H1 (cell line): ENCODE data around the gene LAMB3. TPM values are rescaled to one million over a fixed set of nuclear protein-coding genes. Genes with fewer than 3 reads are reported as not detected.

Experiments
- CTCF ChIA-PET: fragments of 300-600 bp; sonication (Branson Sonifier 250); formaldehyde crosslinking; loops from one replicate; lab custom pipeline; 2021; ENCODE audit not compliant: partially characterized antibody; lab: Charles Lee
- POLR2A ChIA-PET: fragments of 300-600 bp; sonication (Branson Sonifier 250); formaldehyde crosslinking; loops from one replicate; lab custom pipeline; 2021; ENCODE audit warnings: inconsistent platforms; ENCODE audit not compliant: partially characterized antibody; lab: Charles Lee
- DNase-seq, 2 experiments: peaks; one replicate each; pipeline versions ENCODE4 v3.0.0 to v3.0.0-alpha.2; 2010 to 2022; ENCODE audit warnings: low spot score in 2 of 2, low read depth in 1 of 2, mixed read lengths in 1 of 2
- FAIRE-seq: peaks from 2 replicates; lab custom pipeline; 2011; peaks lifted over from hg19 to GRCh38; lab: Jason Lieb, UNC
- H2AFZ ChIP-seq: 2 replicates; pipeline ENCODE4 v1.8.1; 2012; ENCODE audit warnings: low read length, inconsistent platforms
- H2AK5ac ChIP-seq: 2 replicates; pipeline ENCODE4 v1.6.1; 2013; ENCODE audit warnings: low read depth, low read length
- H2BK120ac ChIP-seq: replicated peaks from 2 replicates; pipeline ENCODE3; 2013; ENCODE audit warnings: low read depth, low read length, inconsistent platforms
- H2BK12ac ChIP-seq: 2 replicates; pipeline ENCODE4 v1.6.1; 2013; ENCODE audit warnings: low read depth, low read length
- H2BK15ac ChIP-seq: 2 replicates; pipeline ENCODE4 v1.6.1; 2013; ENCODE audit warnings: low read length
- H2BK20ac ChIP-seq: 2 replicates; pipeline ENCODE4 v1.6.1; 2013; ENCODE audit warnings: low read length
- H2BK5ac ChIP-seq: 2 replicates; pipeline ENCODE4 v1.6.1; 2013; ENCODE audit warnings: low read depth, low read length
- H3K14ac ChIP-seq: 2 replicates; pipeline ENCODE4 v1.6.1; 2013; ENCODE audit warnings: inconsistent platforms; ENCODE audit not compliant: insufficient read length
- H3K18ac ChIP-seq: 2 replicates; pipeline ENCODE4 v1.6.1; 2013; ENCODE audit warnings: low read length; ENCODE audit errors: extremely low read depth
- H3K23ac ChIP-seq: 2 replicates; pipeline ENCODE4 v1.6.1; 2013; ENCODE audit warnings: inconsistent platforms; ENCODE audit not compliant: insufficient read length
- H3K23me2 ChIP-seq: 2 replicates; pipeline ENCODE4 v1.6.1; 2013; ENCODE audit warnings: low read depth, low read length
- H3K27ac ChIP-seq: 2 replicates; pipeline ENCODE4 v1.6.1; 2011; ENCODE audit warnings: low read depth, low read length, inconsistent platforms
- H3K27me3 ChIP-seq, 4 experiments: replicated peaks in 1 of 4; 1 replicate in 1 of 4; 2 replicates in 3 of 4; pipeline versions ENCODE4 v1.6.1 to v1.8.1; 2011 to 2013; ENCODE audit warnings: low read length in 3 of 4, mild to moderate bottlenecking in 3 of 4, inconsistent platforms in 2 of 4, mixed read lengths in 2 of 4, moderate library complexity in 1 of 4; ENCODE audit not compliant: control insufficient read depth in 3 of 4, insufficient read depth in 3 of 4; ENCODE audit errors: extremely low read depth in 1 of 4
- H3K36me3 ChIP-seq, 4 experiments: 2 replicates each; pipeline versions ENCODE4 v1.6.1 to v1.8.1; 2011 to 2013; ENCODE audit warnings: mild to moderate bottlenecking in 4 of 4, low read length in 3 of 4, moderate library complexity in 2 of 4, control low read depth in 1 of 4, inconsistent platforms in 1 of 4; ENCODE audit not compliant: insufficient read depth in 4 of 4, control insufficient read depth in 2 of 4
- H3K4ac ChIP-seq: replicated peaks from 2 replicates; pipeline ENCODE3; 2013; ENCODE audit warnings: low read length, low read depth, mixed read lengths, inconsistent platforms; ENCODE audit not compliant: insufficient read length
- H3K4me1 ChIP-seq, 4 experiments: replicated peaks in 1 of 4; 1 replicate in 1 of 4; 2 replicates in 3 of 4; pipeline versions ENCODE4 v1.6.1 to v1.8.1; 2011 to 2013; ENCODE audit warnings: low read length in 3 of 4, inconsistent platforms in 2 of 4, mixed read lengths in 1 of 4; ENCODE audit not compliant: insufficient read depth in 4 of 4, control insufficient read depth in 3 of 4
- H3K4me2 ChIP-seq, 2 experiments: 2 replicates each; pipeline versions ENCODE4 v1.6.1 to v1.8.1; 2011 to 2013; ENCODE audit warnings: low read depth in 2 of 2, low read length in 2 of 2, control low read depth in 1 of 2, inconsistent platforms in 1 of 2, mild to moderate bottlenecking in 1 of 2; ENCODE audit not compliant: insufficient read depth in 1 of 2
- H3K4me3 ChIP-seq, 4 experiments: fragments of 200-600, 300-600 bp in 1 of 4; sonication (generic), shearing (Covaris generic), sonication (Bioruptor Twin) in 1 of 4; 2 replicates each; pipeline versions ENCODE4 v1.5.1 to v1.8.1; 2011 to 2016; ENCODE audit warnings: low read length in 4 of 4, low read depth in 3 of 4, control low read depth in 2 of 4, inconsistent platforms in 2 of 4, mild to moderate bottlenecking in 2 of 4, mixed read lengths in 1 of 4, moderate library complexity in 1 of 4; ENCODE audit not compliant: insufficient read depth in 2 of 4; ENCODE audit errors: extremely low read depth in 1 of 4
- H3K56ac ChIP-seq: replicated peaks from 2 replicates; pipeline ENCODE3; 2013; ENCODE audit warnings: low read depth, mild to moderate bottlenecking, mixed read lengths, low read length, inconsistent platforms; ENCODE audit not compliant: insufficient read length
- H3K79me1 ChIP-seq: 2 replicates; pipeline ENCODE4 v1.6.1; 2013; ENCODE audit warnings: low read depth, low read length, control low read depth
- H3K79me2 ChIP-seq, 2 experiments: 2 replicates each; pipeline versions ENCODE4 v1.6.1 to v1.8.1; 2012 to 2013; ENCODE audit warnings: low read length in 2 of 2, mild to moderate bottlenecking in 2 of 2, inconsistent platforms in 1 of 2; ENCODE audit not compliant: insufficient read depth in 2 of 2, control insufficient read depth in 1 of 2
- H3K9ac ChIP-seq, 4 experiments: replicated peaks in 1 of 4; 1 replicate in 1 of 4; 2 replicates in 3 of 4; pipeline versions ENCODE4 v1.6.1 to v1.8.1; 2011 to 2013; ENCODE audit warnings: low read depth in 3 of 4, low read length in 3 of 4, control low read depth in 2 of 4, mild to moderate bottlenecking in 2 of 4, moderate library complexity in 2 of 4, inconsistent platforms in 1 of 4; ENCODE audit errors: extremely low read depth in 1 of 4
- H3K9me3 ChIP-seq, 2 experiments: 2 replicates each; pipeline versions ENCODE4 v1.6.1 to v1.8.1; 2012 to 2013; ENCODE audit warnings: mild to moderate bottlenecking in 2 of 2, moderate library complexity in 2 of 2, control low read depth in 1 of 2, inconsistent platforms in 1 of 2, low read depth in 1 of 2, low read length in 1 of 2, mixed read lengths in 1 of 2; ENCODE audit not compliant: insufficient read depth in 2 of 2
- H4K20me1 ChIP-seq, 2 experiments: replicated peaks in 1 of 2; 2 replicates each; pipeline versions ENCODE3 to v1.8.1; 2011 to 2013; ENCODE audit warnings: inconsistent platforms in 2 of 2, low read length in 2 of 2, mild to moderate bottlenecking in 1 of 2; ENCODE audit not compliant: insufficient read depth in 2 of 2, control insufficient read depth in 1 of 2
- H4K5ac ChIP-seq: 2 replicates; pipeline ENCODE4 v1.6.1; 2013; ENCODE audit warnings: low read length, low read depth, mixed read lengths, inconsistent platforms; ENCODE audit not compliant: insufficient read length
- H4K8ac ChIP-seq: 2 replicates; pipeline ENCODE4 v1.8.0; 2013; ENCODE audit warnings: mild to moderate bottlenecking, moderate library complexity, low read length, inconsistent platforms; ENCODE audit not compliant: insufficient read depth; ENCODE audit errors: extremely low read depth
- H4K91ac ChIP-seq: replicated peaks from 2 replicates; pipeline ENCODE3; 2013; ENCODE audit warnings: low read length, mixed read lengths, inconsistent platforms; ENCODE audit not compliant: insufficient read length
- BACH1 ChIP-seq: IDR thresholded peaks from 2 replicates; pipeline ENCODE4 v1.6.1; 2012; ENCODE audit warnings: low read length, improper control_type of control experiment
- CBX5 ChIP-seq: fragments of 300-800, 300-1000 bp; sonication (generic); IDR thresholded peaks from 2 replicates; pipeline ENCODE4 v1.7.1; 2016; ENCODE audit warnings: antibody characterized with exemption, low read length, low read depth
- KDM1A ChIP-seq: fragments of 200-600, 300-600 bp; sonication (generic); IDR thresholded peaks from 2 replicates; pipeline ENCODE4 v1.7.1; 2016; ENCODE audit warnings: mild to moderate bottlenecking, low read length, borderline replicate concordance
- KDM4A ChIP-seq: IDR thresholded peaks from one replicate; pipeline ENCODE4 v1.7.1; 2012; ENCODE audit warnings: low read depth, mild to moderate bottlenecking, moderate library complexity, low read length, inconsistent platforms; ENCODE audit not compliant: severe bottlenecking
- PHF8 ChIP-seq: fragments of 200-600 bp; sonication (generic); conservative IDR thresholded peaks from 2 replicates; pipeline ENCODE4 v1.7.1; 2012; ENCODE audit warnings: low read depth, mild to moderate bottlenecking, inconsistent platforms, low read length, moderate library complexity
- TAF1 ChIP-seq: IDR thresholded peaks from 2 replicates; pipeline ENCODE4 v1.6.1; 2011; ENCODE audit warnings: mild to moderate bottlenecking, low read depth, low read length
- TCF12 ChIP-seq: IDR thresholded peaks from 2 replicates; pipeline ENCODE4 v1.6.1; 2011; ENCODE audit warnings: low read depth, mild to moderate bottlenecking, low read length
- TEAD4 ChIP-seq: IDR thresholded peaks from 2 replicates; pipeline ENCODE4 v1.6.1; 2012; ENCODE audit warnings: low read depth, low read length, inconsistent platforms, mixed read lengths
- YY1 ChIP-seq: IDR thresholded peaks from 2 replicates; pipeline ENCODE4 v1.6.1; 2011; ENCODE audit warnings: low read depth, mild to moderate bottlenecking, low read length
- polyA plus RNA-seq, 7 experiments: library from polyadenylated mRNA; depleted of rRNA in 3 of 7; stranded (reverse) in 5 of 7; unstranded in 2 of 7; fragments of >200 nt in 5 of 7; fragments of 200-250 nt in 2 of 7; gene quantifications; 1 replicate in 5 of 7; 2 replicates in 1 of 7; 4 replicates in 1 of 7; pipeline versions ENCODE4 v1.2.1 to v1.2.3, GENCODE V29; 2011 to 2013; ENCODE audit warnings: missing spikeins in 2 of 7, mixed read lengths in 2 of 7
- total RNA-seq: library from RNA; stranded (reverse); fragmentation: NEBNext Ultra II Directional; extraction: Animal tissue kit (Norgen Biotek cat#: 25700); gene quantifications from 2 replicates; pipeline ENCODE4 v1.2.1, GENCODE V29; 2021

LAMB3 gene
- total and polyA plus RNA-seq, 2 of the 8 experiments (the other 6 are each of a cell fraction or from before 2014, with no cell fraction given), result 0.45 to 0.50 TPM

GRCh38 chr1:209696673-209697072, 44.4 kb upstream of the LAMB3 start:
- Histone ChIP-seq H2BK15ac (no peak overlapping the region), H4K20me1 (no peaks in the 10 kb centered on the region), H2AK5ac (no peak overlapping the region), H3K9ac (no peak overlapping the region), H3K23me2 (no peaks in the 10 kb centered on the region), H3K14ac (no peak overlapping the region), H3K27ac (no peak overlapping the region), H3K9me3 (no peaks in the 10 kb centered on the region), H3K36me3 (no peaks in the 10 kb centered on the region), H2BK120ac (no peak overlapping the region), H4K8ac (no peak overlapping the region), H3K18ac (no peak overlapping the region), H3K56ac (no peak overlapping the region), H3K23ac (no peak overlapping the region), H2BK12ac (no peak overlapping the region)
- no peak for DNase-seq
- CTCF ChIA-PET, result interaction anchor here (1.0 to 1.8 kb wide), 8 partner anchors 50 to 106 kb away, joined by 3 to 7 read pairs (median 5); no protein-coding TSS in a partner anchor
- POLR2A ChIA-PET, result no interaction called here
- TF ChIP-seq CBX5, result no peak
- TF ChIP-seq YY1, result no peak
- TF ChIP-seq TEAD4, result no peak
- TF ChIP-seq KDM4A, result no peak
- no peak for TF ChIP-seq TCF12
- no peak for TF ChIP-seq KDM1A
- no peak for TF ChIP-seq PHF8
- TF ChIP-seq TAF1, result no peak
- no peak for TF ChIP-seq BACH1
- TF ChIP-seq, all 59 proteins: peak for 0
- no peak overlapping the region for H4K91ac ChIP-seq
- no peaks in the 10 kb centered on the region for H3K79me1 ChIP-seq
- no peak overlapping the region for H3K4me2 ChIP-seq
- no peak for FAIRE-seq
- H3K79me2 ChIP-seq, result no peaks in the 10 kb centered on the region
- no peak overlapping the region for H2AFZ ChIP-seq
- no peak overlapping the region for H3K4me3 ChIP-seq
- H3K27me3 ChIP-seq, result no peaks in the 10 kb centered on the region; a peak in 2 of 7 replicates
- H2BK5ac ChIP-seq, result no peak overlapping the region
- H4K5ac ChIP-seq, result no peak overlapping the region
- no peak overlapping the region for H3K4ac ChIP-seq
- H3K4me1 ChIP-seq, result peaks cover 0 to 3% (median 0%) of the 10 kb centered on the region in 4 experiments; a peak in 1 of 7 replicates
- H2BK20ac ChIP-seq, result no peak overlapping the region
